Measurements from ENCODE around the gene SDF2L1. TPM values are rescaled to one million over a fixed set of nuclear protein-coding genes. Genes with fewer than 3 reads are reported as not detected.
A peak's percentile ranks its signal among the peaks of the same experiment; 100 is the strongest.

Gene SDF2L1
- total and polyA plus RNA-seq, 9 of the 15 experiments (the other 6 are each of a cell fraction or from before 2014, with no cell fraction given) = 15.1 to 989 (median 124) TPM

DNA sequence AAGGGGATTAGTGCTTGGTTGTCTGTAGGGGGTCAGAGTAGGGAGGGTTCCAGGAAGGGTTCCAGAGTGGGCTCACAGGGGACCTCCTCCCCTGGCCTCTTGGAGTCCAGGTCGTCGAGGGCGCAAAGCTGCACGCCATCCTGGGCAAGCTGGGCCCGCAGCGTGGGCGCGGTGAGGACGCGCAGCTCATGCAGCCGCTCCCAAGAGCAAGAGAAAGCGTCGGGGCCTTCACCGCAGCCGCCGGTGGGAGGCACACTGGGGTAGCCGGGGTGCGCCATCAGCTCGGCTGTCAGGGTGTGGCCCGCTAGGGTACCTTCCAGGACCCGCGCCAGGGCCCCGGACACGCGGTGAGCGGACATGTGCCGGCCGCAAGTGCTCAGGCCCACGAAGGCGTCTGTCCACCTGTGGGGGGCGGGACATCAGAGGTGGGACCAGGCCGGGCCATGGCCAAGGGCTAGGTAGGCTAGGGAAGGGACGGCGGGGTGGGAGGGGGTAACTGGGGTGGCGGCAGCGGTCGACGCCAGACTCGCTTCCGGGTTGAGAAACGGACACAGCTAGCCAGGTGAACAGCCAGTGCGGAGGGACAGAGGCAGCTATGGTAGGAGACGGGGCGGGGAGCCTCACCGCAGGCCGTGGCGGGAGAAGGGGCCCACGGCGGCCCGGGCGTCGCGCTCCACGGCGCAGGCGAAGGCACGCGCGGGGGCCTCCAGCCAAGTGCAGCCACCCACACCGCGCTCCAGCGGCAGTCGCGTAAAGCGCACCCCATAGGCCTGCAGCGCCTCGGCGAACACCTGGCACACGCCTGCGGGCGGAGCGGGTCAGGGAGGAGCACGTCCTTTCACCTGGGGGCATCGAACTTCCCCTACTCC, 13.5 kb upstream of the SDF2L1 start (continued):
- no peak for TF ChIP-seq ARID3A (IDR thresholded peaks at IDR 0.05; ENCODE audit: borderline replicate concordance, low read depth, low read length)
- no peak for TF ChIP-seq POLR3A (IDR thresholded peaks at IDR 0.05; ENCODE audit: borderline replicate concordance, extremely low read depth, insufficient read depth, insufficient read length)
- no peak for TF ChIP-seq FOXK2 (conservative IDR thresholded peaks at IDR 0.05 in 1 of 2, IDR thresholded peaks at IDR 0.05 in 1 of 2; ENCODE audit: low read depth in 2 of 2)
- no peak for TF ChIP-seq ZNF217 (CRISPR knock-in tag; IDR thresholded peaks at IDR 0.05)
- TF ChIP-seq ZNF384 (IDR thresholded peaks at IDR 0.05; ENCODE audit: low read depth, low read length) = peak; percentile 47; the same call in 1 of the 2 replicates
- TF ChIP-seq RCOR1 (IDR thresholded peaks at IDR 0.05; ENCODE audit: borderline replicate concordance in 1 of 2, low read depth in 2 of 2, low read length in 2 of 2) = peak in 1 of 2 experiments; percentile 32; a peak in 2 of 4 replicates
- no peak for TF ChIP-seq MTA2 (IDR thresholded peaks at IDR 0.05; ENCODE audit: low read depth)
- no peak for TF ChIP-seq NR1H2 (CRISPR knock-in tag; IDR thresholded peaks at IDR 0.05)
- TF ChIP-seq KDM4B (IDR thresholded peaks at IDR 0.05; ENCODE audit: borderline replicate concordance in 2 of 2, low read depth in 1 of 2) = no peak
- TF ChIP-seq GATAD2B (IDR thresholded peaks at IDR 0.05; ENCODE audit: borderline replicate concordance) = no peak
- no peak for TF ChIP-seq ARID2 (IDR thresholded peaks at IDR 0.05)
- TF ChIP-seq BRCA1 (IDR thresholded peaks at IDR 0.05) = no peak
- no peak for TF ChIP-seq BRCA1 (CRISPR knock-in tag; IDR thresholded peaks at IDR 0.05)
- TF ChIP-seq BCL6 (CRISPR knock-in tag; IDR thresholded peaks at IDR 0.05) = no peak
- no peak for TF ChIP-seq ZNF277 (CRISPR knock-in tag; IDR thresholded peaks at IDR 0.05; ENCODE audit: borderline replicate concordance)
- no peak for TF ChIP-seq MYBL2 (IDR thresholded peaks at IDR 0.05; ENCODE audit: low read depth)
- no peak for TF ChIP-seq MYBL2 (CRISPR knock-in tag; IDR thresholded peaks at IDR 0.05; ENCODE audit: borderline replicate concordance)
- no peak for TF ChIP-seq ERF (CRISPR knock-in tag; IDR thresholded peaks at IDR 0.05)
- TF ChIP-seq MXI1 (IDR thresholded peaks at IDR 0.05; ENCODE audit: low read depth, low read length) = peak; percentile 8; the same call in 1 of the 2 replicates
- no peak for TF ChIP-seq STAT5B (CRISPR knock-in tag; IDR thresholded peaks at IDR 0.05)
- TF ChIP-seq CHD2 (IDR thresholded peaks at IDR 0.05; ENCODE audit: low read depth, low read length) = peak; percentile 55; the same call in 1 of the 2 replicates
- TF ChIP-seq HEY1 (CRISPR knock-in tag; IDR thresholded peaks at IDR 0.05; ENCODE audit: borderline replicate concordance) = no peak
- TF ChIP-seq TAF9B (IDR thresholded peaks at IDR 0.05; ENCODE audit: partially characterized antibody) = no peak
- 0 out of 2 replicates have a peak, but pooled peaks have one; percentile 17 for TF ChIP-seq EP300 (IDR thresholded peaks at IDR 0.05; ENCODE audit: low read length)
- TF ChIP-seq BHLHE40 (IDR thresholded peaks at IDR 0.05; ENCODE audit: low read length) = peak; percentile 62
- TF ChIP-seq ZNF23 (CRISPR knock-in tag; IDR thresholded peaks at IDR 0.05) = no peak
- no peak for TF ChIP-seq KLF6 (CRISPR knock-in tag; IDR thresholded peaks at IDR 0.05; ENCODE audit: borderline replicate concordance)
- no peak for TF ChIP-seq ZNF79 (CRISPR knock-in tag; IDR thresholded peaks at IDR 0.05; ENCODE audit: low read depth)
